Osteocyte (in vitro differentiated cells): ENCODE results near the gene CTNNBL1. TPM values are rescaled to one million over a fixed set of nuclear protein-coding genes. Genes with fewer than 3 reads are reported as not detected.

Experiments used
- DNase-seq: peaks from one replicate; pipeline ENCODE4 v3.0.0; 2021; ENCODE audit warnings: mixed read lengths; ENCODE audit not compliant: unreplicated experiment; ENCODE audit errors: extremely low spot score
- H3K27ac Mint-ChIP-seq: one replicate; pipeline ENCODE4 v1.8.0; 2021; ENCODE audit warnings: mild to moderate bottlenecking, mixed read lengths; ENCODE audit not compliant: unreplicated experiment
- H3K27me3 Mint-ChIP-seq: one replicate; pipeline ENCODE4 v1.8.0; 2021; ENCODE audit warnings: mixed read lengths; ENCODE audit not compliant: unreplicated experiment
- H3K36me3 Mint-ChIP-seq: one replicate; pipeline ENCODE4 v1.8.0; 2021; ENCODE audit warnings: mixed read lengths; ENCODE audit not compliant: unreplicated experiment
- H3K4me1 Mint-ChIP-seq: one replicate; pipeline ENCODE4 v1.8.0; 2021; ENCODE audit warnings: mixed read lengths; ENCODE audit not compliant: unreplicated experiment
- H3K4me3 Mint-ChIP-seq: one replicate; pipeline ENCODE4 v1.8.0; 2021; ENCODE audit warnings: mild to moderate bottlenecking, moderate library complexity, mixed read lengths; ENCODE audit not compliant: unreplicated experiment
- H3K9me3 Mint-ChIP-seq: one replicate; pipeline ENCODE4 v1.8.0; 2021; ENCODE audit warnings: mixed read lengths; ENCODE audit not compliant: unreplicated experiment
- CTCF ChIP-seq: fragments of 200-600 bp; sonication (generic); IDR thresholded peaks from 2 replicates; pipeline ENCODE4 v1.5.0; 2021; ENCODE audit warnings: antibody characterized with exemption, mild to moderate bottlenecking, moderate library complexity
- total RNA-seq: library from RNA; stranded (reverse); gene quantifications from 2 replicates; pipeline ENCODE4 v1.2.1, GENCODE V29; 2021

The CTNNBL1 gene
- total RNA-seq, 1 donor from 2014 or later = 43.4 TPM

DNA sequence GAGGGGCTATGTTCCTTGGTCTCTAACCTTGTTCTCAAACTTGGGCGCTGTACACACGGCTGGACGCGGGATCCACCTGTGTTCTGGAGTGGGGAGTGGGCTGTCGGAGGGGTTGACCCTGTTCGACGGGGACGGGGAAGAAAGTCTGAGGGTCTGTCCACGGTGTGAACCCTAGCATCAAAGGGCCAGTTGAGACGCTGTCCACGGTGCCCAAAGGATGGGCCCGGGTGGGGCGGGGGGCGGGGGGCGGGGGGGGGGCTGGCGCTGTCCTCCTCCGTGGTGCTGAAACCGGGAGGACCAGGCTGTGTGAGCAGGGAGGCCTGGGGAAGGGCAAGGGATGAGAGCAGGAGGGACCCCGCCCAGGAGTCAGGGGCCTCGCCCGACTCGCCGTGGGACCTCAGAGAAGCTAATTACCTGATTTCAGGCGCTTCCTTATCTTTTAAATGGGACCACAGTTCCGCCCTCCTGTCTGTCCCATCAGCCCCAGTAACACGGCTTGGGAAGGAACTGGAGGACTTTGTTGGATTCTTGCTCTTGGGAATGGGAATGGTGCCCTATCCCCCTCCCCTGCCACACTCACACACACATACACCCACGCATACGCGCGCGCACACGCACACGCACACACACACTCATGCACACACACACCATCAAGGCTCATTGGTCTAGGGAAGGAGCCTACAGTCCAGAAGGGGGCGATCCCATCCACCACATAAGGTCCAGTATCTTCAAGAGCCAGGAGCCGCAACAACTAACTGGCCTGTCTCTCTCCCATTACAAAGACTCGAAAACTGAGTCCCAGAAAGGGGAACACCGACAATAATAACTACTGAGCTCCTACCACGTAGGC, 208.0 kb downstream of the CTNNBL1 start:
- Mint-ChIP-seq H3K9me3 (no peaks in the 10 kb centered on the region), H3K4me1 (peaks cover 35% of the 10 kb centered on the region), H3K4me3 (peak overlapping the region; percentile 75), H3K27me3 (peaks cover 12% of the 10 kb centered on the region), H3K27ac (peak overlapping the region; percentile 57), H3K36me3 (no peaks in the 10 kb centered on the region)
- peak; percentile 60 for TF ChIP-seq CTCF
- no peak for DNase-seq

GRCh38 chr20:37902504-37903313, 208.9 kb downstream of the CTNNBL1 start, which contains the start of gene VSTM2L:
VSTM2L (plus strand) TSS chr20:37903127; CDS start chr20:37903351, 224 bp downstream.
- Mint-ChIP-seq H3K27me3 (peaks cover 12% of the 10 kb centered on the region), H3K4me1 (peaks cover 40% of the 10 kb centered on the region), H3K36me3 (no peaks in the 10 kb centered on the region), H3K27ac (peak within 1 kb of the TSS; percentile 59), H3K4me3 (peak within 1 kb of the TSS; percentile 84), H3K9me3 (no peaks in the 10 kb centered on the region)
- no peak for DNase-seq
- no peak for TF ChIP-seq CTCF

- H3K9me3 Mint-ChIP-seq = no peaks in the 10 kb centered on the region
- H3K4me1 Mint-ChIP-seq = peaks cover 48% of the 10 kb centered on the region
- peaks cover 12% of the 10 kb centered on the region for H3K27me3 Mint-ChIP-seq
- H3K27ac Mint-ChIP-seq = peak overlapping the region; percentile 59
- no peak for DNase-seq
- no peaks in the 10 kb centered on the region for H3K36me3 Mint-ChIP-seq
- peak; percentile 59 for TF ChIP-seq CTCF
- H3K4me3 Mint-ChIP-seq = peak overlapping the region; percentile 84
These were observed 209.6 kb downstream of the CTNNBL1 start for GRCh38 chr20:37903317-37904007.

- peaks cover 12% of the 10 kb centered on the region for H3K27me3 Mint-ChIP-seq
These were observed 210.3 kb downstream of the CTNNBL1 start for GRCh38 chr20:37904008-37904642.

More at GRCh38 chr20:37904008-37904642, 210.3 kb downstream of the CTNNBL1 start:
- no peak for DNase-seq
- no peak overlapping the region for H3K27ac Mint-ChIP-seq
- peak overlapping the region; percentile 84 for H3K4me3 Mint-ChIP-seq
- no peaks in the 10 kb centered on the region for H3K36me3 Mint-ChIP-seq
- H3K4me1 Mint-ChIP-seq = peaks cover 54% of the 10 kb centered on the region
- no peak for TF ChIP-seq CTCF
- no peaks in the 10 kb centered on the region for H3K9me3 Mint-ChIP-seq
